ENCODE measurements around the gene TNP1. TPM values are rescaled to one million over a fixed set of nuclear protein-coding genes. Genes with fewer than 3 reads are reported as not detected.

Gene TNP1
- polyA plus RNA-seq, 1 of the 3 experiments (the other 2 are of a cell fraction) = not detected

- CTCF ChIA-PET = no interaction called here
- 44% methylated on average over 3 of the region's 5 CpGs for WGBS (ENCODE audit: low lambda C conversion rate)
These were observed 21.7 kb downstream of the TNP1 start for GRCh38 chr2:216838151-216838550.

GRCh38 chr2:216837740-216838139, 22.1 kb downstream of the TNP1 start:
- H3K9ac ChIP-seq = no peak overlapping the region
- H4K20me1 ChIP-seq (ENCODE audit: insufficient read depth) = no peaks in the 10 kb centered on the region
- peaks cover 0 to 6% of the 10 kb centered on the region in 2 experiments; a peak in 1 of 4 replicates for H3K4me1 ChIP-seq (ENCODE audit: control insufficient read depth in 1 of 2, insufficient read depth in 2 of 2, low read depth in 1 of 2, low read length in 1 of 2)
- H3K79me2 ChIP-seq (ENCODE audit: insufficient read depth) = no peaks in the 10 kb centered on the region
- no peaks in the 10 kb centered on the region; the same call in 1 of the 2 replicates for H3K27me3 ChIP-seq (ENCODE audit: insufficient read depth)
- no peaks in the 10 kb centered on the region for H3K9me2 ChIP-seq
- H3K36me3 ChIP-seq (replicated peaks in 1 of 2; ENCODE audit: control insufficient read depth in 1 of 2, insufficient read depth in 2 of 2, low read length in 1 of 2) = no peaks in the 10 kb centered on the region
- no peak overlapping the region for H3K4me3 ChIP-seq (ENCODE audit: low read depth in 2 of 2, low read length in 1 of 2)
- ChIA-PET POLR2A (no interaction called here), CTCF (no interaction called here)
- no peak overlapping the region for H3K27ac ChIP-seq (ENCODE audit: low read depth in 2 of 2, low read length in 1 of 2)
- 0 out of 2 replicates have a peak overlapping the region, but pooled peaks have one; percentile 13 for H3K4me2 ChIP-seq
- peaks cover 8% of the 10 kb centered on the region for H3F3A ChIP-seq (replicated peaks; ENCODE audit: insufficient read depth)
- H2AFZ ChIP-seq (ENCODE audit: low read depth) = no peak overlapping the region
- no peaks in the 10 kb centered on the region for H3K9me3 ChIP-seq
- TF ChIP-seq NFIC (IDR thresholded peaks at IDR 0.05; ENCODE audit: borderline replicate concordance) (no peak), JUND (IDR thresholded peaks at IDR 0.05) (no peak), YY1 (IDR thresholded peaks at IDR 0.05; ENCODE audit: low read depth) (no peak), EZH2phosphoT487 (IDR thresholded peaks at IDR 0.05; ENCODE audit: borderline replicate concordance, low read depth) (no peak), EP300 (IDR thresholded peaks at IDR 0.05; ENCODE audit: borderline replicate concordance in 1 of 2, low read depth in 1 of 2, low read length in 1 of 2) (no peak), RAD21 (IDR thresholded peaks at IDR 0.05; ENCODE audit: low read length) (no peak), TCF12 (IDR thresholded peaks at IDR 0.05) (no peak), GATA2 (CRISPR knock-in tag; IDR thresholded peaks at IDR 0.05) (no peak), RFX5 (IDR thresholded peaks at IDR 0.05; ENCODE audit: low read length) (no peak), POLR2AphosphoS5 (IDR thresholded peaks at IDR 0.05; ENCODE audit: low read depth, low read length) (no peak), USF2 (IDR thresholded peaks at IDR 0.05; ENCODE audit: borderline replicate concordance, low read depth, low read length) (no peak), SMC3 (IDR thresholded peaks at IDR 0.05; ENCODE audit: low read depth, low read length) (no peak), GABPA (IDR thresholded peaks at IDR 0.05; ENCODE audit: low read depth) (no peak), ZBTB33 (IDR thresholded peaks at IDR 0.05; ENCODE audit: borderline replicate concordance, low read depth) (no peak), TAF1 (IDR thresholded peaks at IDR 0.05; ENCODE audit: borderline replicate concordance, low read depth, low read length) (no peak), CTCF (IDR thresholded peaks at IDR 0.05) (no peak)
- no peak for DNase-seq
- 77% methylated on average over 6 of the region's 6 CpGs for WGBS (ENCODE audit: low lambda C conversion rate)

More at GRCh38 chr2:216838151-216838550, 21.7 kb downstream of the TNP1 start:
- no peaks in the 10 kb centered on the region for H3K9me3 ChIP-seq
- H3K9ac ChIP-seq = no peak overlapping the region
- no peaks in the 10 kb centered on the region for H3K36me3 ChIP-seq (replicated peaks in 1 of 2; ENCODE audit: control insufficient read depth in 1 of 2, insufficient read depth in 2 of 2, low read length in 1 of 2)
- no peaks in the 10 kb centered on the region; the same call in 1 of the 2 replicates for H3K27me3 ChIP-seq (ENCODE audit: insufficient read depth)
- 0 out of 2 replicates have a peak overlapping the region, but pooled peaks have one; percentile 21 for H2AFZ ChIP-seq (ENCODE audit: low read depth)
- H4K20me1 ChIP-seq (ENCODE audit: insufficient read depth) = no peaks in the 10 kb centered on the region
- H3K9me2 ChIP-seq = no peaks in the 10 kb centered on the region
- peaks cover 0 to 6% of the 10 kb centered on the region in 2 experiments; a peak in 1 of 4 replicates for H3K4me1 ChIP-seq (ENCODE audit: control insufficient read depth in 1 of 2, insufficient read depth in 2 of 2, low read depth in 1 of 2, low read length in 1 of 2)
- H3K79me2 ChIP-seq (ENCODE audit: insufficient read depth) = no peaks in the 10 kb centered on the region
- no peak overlapping the region for H3K4me3 ChIP-seq (ENCODE audit: low read depth in 2 of 2, low read length in 1 of 2)
- peaks cover 8% of the 10 kb centered on the region for H3F3A ChIP-seq (replicated peaks; ENCODE audit: insufficient read depth)
- 0 out of 2 replicates have a peak overlapping the region, but pooled peaks have one; percentile 13 for H3K4me2 ChIP-seq
- POLR2A ChIA-PET = no interaction called here
- no peak overlapping the region for H3K27ac ChIP-seq (ENCODE audit: low read depth in 2 of 2, low read length in 1 of 2)
- DNase-seq = no peak
- no peak for TF ChIP-seq RCOR1 (IDR thresholded peaks at IDR 0.05; ENCODE audit: low read length)
- TF ChIP-seq USF1 (IDR thresholded peaks at IDR 0.05; ENCODE audit: borderline replicate concordance, low read depth) = no peak
- no peak for TF ChIP-seq NRF1 (IDR thresholded peaks at IDR 0.05; ENCODE audit: low read depth, low read length)
- TF ChIP-seq TCF12 (IDR thresholded peaks at IDR 0.05) = no peak
- TF ChIP-seq TEAD4 (IDR thresholded peaks at IDR 0.05; ENCODE audit: borderline replicate concordance, insufficient read depth) = no peak
- no peak for TF ChIP-seq SIN3A (IDR thresholded peaks at IDR 0.05; ENCODE audit: borderline replicate concordance, low read depth, low read length)
- TF ChIP-seq POLR2AphosphoS5 (IDR thresholded peaks at IDR 0.05; ENCODE audit: low read depth, low read length) = no peak
- no peak for TF ChIP-seq RAD21 (IDR thresholded peaks at IDR 0.05; ENCODE audit: low read length)

Measured in SK-N-SH (cell line).